22Rv1 (cell line): ENCODE results near the gene DNMT3A.

ENCODE experiments used
- H3K27ac ChIP-seq: fragments of 450-650 bp; 2 replicates; pipeline ENCODE4 v1.5.1; 2017
- CTCF ChIP-seq: fragments of 450-650 bp; IDR thresholded peaks from 2 replicates; pipeline ENCODE4 v1.5.1; 2017; ENCODE audit warnings: mild to moderate bottlenecking
- ZFX ChIP-seq: fragments of 450-650 bp; IDR thresholded peaks from 2 replicates; pipeline ENCODE4 v1.6.1; 2017; ENCODE audit warnings: antibody characterized with exemption, borderline replicate concordance

DNMT3A gene

DNA sequence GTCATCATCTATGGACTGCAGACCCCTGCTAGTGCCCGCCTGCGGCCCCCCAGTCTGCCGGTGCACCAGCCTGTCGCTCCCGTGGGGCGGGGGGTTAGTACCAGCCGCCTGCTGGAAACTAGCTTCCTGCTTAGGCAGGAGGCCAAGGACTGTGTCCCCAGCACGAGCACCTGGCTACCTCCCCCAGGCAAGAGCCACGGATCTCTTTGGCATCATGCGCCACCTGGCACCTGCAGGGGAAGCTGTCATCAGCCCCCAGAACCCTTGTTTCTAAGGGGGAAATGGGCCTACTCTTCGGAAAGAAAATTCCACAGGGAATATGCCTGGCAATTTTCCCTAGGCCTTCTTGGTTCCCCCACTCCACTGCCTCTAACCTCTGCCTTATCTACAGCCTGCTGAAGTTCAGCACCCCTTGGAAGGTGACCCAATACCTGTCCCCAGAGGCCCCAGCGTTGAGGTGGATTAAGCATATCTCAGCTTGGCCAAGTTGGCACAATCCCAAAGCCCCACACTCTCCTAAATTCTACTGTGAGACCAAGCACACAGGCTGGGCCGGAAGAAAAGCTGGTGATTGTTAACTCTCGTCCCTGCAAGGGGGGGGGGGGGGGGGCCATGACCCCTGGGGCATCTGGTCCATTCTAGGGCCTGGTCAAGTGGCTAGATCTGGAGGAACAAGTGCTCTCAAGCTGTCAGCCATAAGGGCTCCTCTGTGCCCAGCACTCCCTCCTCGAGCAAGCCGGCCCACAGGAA lies 111.4 kb downstream of the DNMT3A start:
- TF ChIP-seq ZFX (no peak), CTCF (no peak)
- H3K27ac ChIP-seq = no peak overlapping the region

DNA sequence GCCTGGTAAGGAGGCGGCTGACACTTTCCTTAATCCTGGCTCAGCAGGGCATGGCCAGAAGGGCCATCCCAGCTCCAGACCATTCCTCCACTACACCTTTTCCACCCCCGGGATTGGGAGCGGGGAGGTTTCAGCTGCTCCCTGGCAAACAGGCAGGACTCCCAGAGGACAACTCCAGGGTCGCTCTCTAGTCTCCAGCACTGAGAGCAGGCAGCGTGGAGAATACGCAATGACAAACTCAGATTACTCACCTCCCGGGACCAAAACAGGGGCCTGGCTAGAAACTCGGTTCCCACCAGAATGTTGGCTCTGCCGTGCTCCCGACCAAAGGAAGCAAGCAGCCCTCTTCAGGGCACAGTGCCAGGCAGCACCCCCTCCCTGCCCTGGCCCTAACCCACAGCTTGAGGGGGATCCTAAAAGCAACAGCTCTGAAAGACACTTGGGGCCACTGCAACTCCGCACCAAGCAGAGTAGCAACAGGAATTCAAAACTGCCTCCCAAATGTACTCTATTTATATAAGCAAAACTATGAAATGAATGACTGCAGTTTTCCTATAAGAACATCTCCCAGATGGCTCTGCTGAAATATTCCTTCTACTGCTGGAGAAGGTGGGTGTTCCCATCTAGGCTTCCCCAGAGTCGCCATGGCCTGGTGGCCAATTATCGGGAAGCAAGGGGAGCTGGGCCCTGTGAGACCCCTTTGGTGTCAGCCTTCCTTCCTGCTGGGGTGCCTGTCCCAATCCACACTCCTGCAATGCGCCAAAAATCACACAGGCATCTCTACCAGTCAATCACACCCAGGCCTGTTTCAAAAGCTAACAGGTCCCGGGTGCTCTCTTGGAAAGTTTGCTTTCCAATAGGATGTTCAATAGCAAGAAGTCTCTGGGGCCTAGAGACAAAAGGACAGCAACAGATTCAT lies 112.2 kb downstream of the DNMT3A start:
- no peak overlapping the region for H3K27ac ChIP-seq
- no peak for TF ChIP-seq ZFX
- TF ChIP-seq CTCF = no peak

GRCh38 chr2:25228848-25229278 lies 112.9 kb downstream of the DNMT3A start:
- TF ChIP-seq ZFX (no peak), CTCF (peak; percentile 78)
- H3K27ac ChIP-seq = no peak overlapping the region

GRCh38 chr2:25227576-25227975 lies 114.1 kb downstream of the DNMT3A start:
- H3K27ac ChIP-seq = no peak overlapping the region
- TF ChIP-seq CTCF (no peak), ZFX (no peak)

- H3K27ac ChIP-seq = no peak overlapping the region
- TF ChIP-seq CTCF = no peak
- no peak for TF ChIP-seq ZFX
Observed at GRCh38 chr2:25226827-25227226, 114.9 kb downstream of the DNMT3A start.

- H3K27ac ChIP-seq = no peak overlapping the region
- TF ChIP-seq CTCF (no peak), ZFX (no peak)
Observed at GRCh38 chr2:25222477-25223121, 119.1 kb downstream of the DNMT3A start.
